IPS-20b (cell line): ENCODE results near the gene PCDHGA12.
"Not testable (repeated sequence)": the region's sequence is repeated elsewhere in the genome, so short reads cannot be mapped to it uniquely, and the experiment has no call there.

Experiments used
- H3K27ac ChIP-seq: one replicate; pipeline ENCODE4 v1.5.1; 2013; ENCODE audit warnings: low read length
- H3K27me3 ChIP-seq: 2 replicates; pipeline ENCODE4 v1.6.1; 2013; ENCODE audit warnings: mild to moderate bottlenecking, low read length, inconsistent platforms; ENCODE audit not compliant: insufficient read depth
- H3K36me3 ChIP-seq: 2 replicates; pipeline ENCODE4 v1.6.1; 2013; ENCODE audit warnings: low read depth, mild to moderate bottlenecking, inconsistent platforms, low read length, moderate library complexity; ENCODE audit not compliant: insufficient read depth
- H3K4me1 ChIP-seq: 2 replicates; pipeline ENCODE4 v1.6.1; 2013; ENCODE audit warnings: mild to moderate bottlenecking, control low read depth, inconsistent platforms, low read length, moderate library complexity; ENCODE audit not compliant: insufficient read depth
- H3K4me3 ChIP-seq: 2 replicates; pipeline ENCODE4 v1.5.1; 2013; ENCODE audit warnings: mild to moderate bottlenecking, low read length, inconsistent platforms
- H3K9ac ChIP-seq: 2 replicates; pipeline ENCODE4 v1.6.1; 2013; ENCODE audit warnings: low read depth, mild to moderate bottlenecking, inconsistent platforms, low read length, moderate library complexity
- H3K9me3 ChIP-seq: 2 replicates; pipeline ENCODE4 v1.6.1; 2013; ENCODE audit warnings: mild to moderate bottlenecking, low read depth, low read length, inconsistent platforms; ENCODE audit not compliant: insufficient read depth

The PCDHGA12 gene

GRCh38 chr5:141430332-141431113 lies at the start of gene PCDHGA12:
TSS of gene PCDHGA12 (plus strand) at chr5:141430507. CDS start at chr5:141430760, 253 bp downstream.
- H3K9me3 ChIP-seq: peaks cover 61% of the 10 kb centered on the region
- no peak within 1 kb of the TSS for H3K9ac ChIP-seq
- no peaks in the 10 kb centered on the region for H3K4me1 ChIP-seq
- no peak within 1 kb of the TSS for H3K27ac ChIP-seq
- H3K36me3 ChIP-seq: peaks cover 12% of the 10 kb centered on the region; the same call in 1 of the 2 replicates
- no peak within 1 kb of the TSS for H3K4me3 ChIP-seq
- no peaks in the 10 kb centered on the region for H3K27me3 ChIP-seq

- Histone ChIP-seq H3K36me3 (no peaks in the 10 kb centered on the region), H3K4me3 (no peak within 1 kb of the TSS), H3K27ac (no peak within 1 kb of the TSS), H3K27me3 (no peaks in the 10 kb centered on the region), H3K9ac (no peak within 1 kb of the TSS), H3K9me3 (peaks cover 54% of the 10 kb centered on the region), H3K4me1 (no peaks in the 10 kb centered on the region)
Measured at GRCh38 chr5:141382469-141383294, 47.6 kb upstream of the PCDHGA12 start, which contains the start of gene PCDHGA7. TSS of gene PCDHGA7 (plus strand) at chr5:141382742. CDS start at chr5:141382900, 158 bp downstream.

- no peak overlapping the region for H3K27ac ChIP-seq
- no peak overlapping the region for H3K4me3 ChIP-seq
- peaks cover 57% of the 10 kb centered on the region for H3K9me3 ChIP-seq
- no peak overlapping the region for H3K9ac ChIP-seq
- no peaks in the 10 kb centered on the region for H3K36me3 ChIP-seq
- no peaks in the 10 kb centered on the region for H3K27me3 ChIP-seq
- no peaks in the 10 kb centered on the region for H3K4me1 ChIP-seq
Measured at GRCh38 chr5:141383345-141383744, 47.0 kb upstream of the PCDHGA12 start.

GRCh38 chr5:141384471-141385267 lies 45.6 kb upstream of the PCDHGA12 start:
- H3K4me3 ChIP-seq: no peak overlapping the region
- H3K36me3 ChIP-seq: no peaks in the 10 kb centered on the region
- no peaks in the 10 kb centered on the region for H3K4me1 ChIP-seq
- no peak overlapping the region for H3K27ac ChIP-seq
- no peak overlapping the region for H3K9ac ChIP-seq
- H3K27me3 ChIP-seq: no peaks in the 10 kb centered on the region
- peaks cover 65% of the 10 kb centered on the region for H3K9me3 ChIP-seq

- H3K4me1 ChIP-seq, H3K36me3 ChIP-seq, H3K27me3 ChIP-seq, H3K9ac ChIP-seq, H3K27ac ChIP-seq: not testable (repeated sequence)
- Histone ChIP-seq H3K9me3 (peaks cover 74% of the 10 kb centered on the region), H3K4me3 (peak within 1 kb of the TSS; percentile 26; the same call in 1 of the 2 replicates)
Measured at GRCh38 chr5:141387557-141388311, 42.6 kb upstream of the PCDHGA12 start, which contains the start of gene PCDHGB4. TSS of gene PCDHGB4 (plus strand) at chr5:141387698. CDS start at chr5:141387885, 187 bp downstream.

GRCh38 chr5:141388661-141389060 lies 41.6 kb upstream of the PCDHGA12 start:
- Histone ChIP-seq H3K4me3 (no peak overlapping the region; the same call in 1 of the 2 replicates), H3K9ac (no peak overlapping the region), H3K36me3 (no peaks in the 10 kb centered on the region), H3K27me3 (no peaks in the 10 kb centered on the region), H3K9me3 (peaks cover 74% of the 10 kb centered on the region), H3K4me1 (no peaks in the 10 kb centered on the region), H3K27ac (no peak overlapping the region)

GRCh38 chr5:141389153-141390042 lies 40.9 kb upstream of the PCDHGA12 start:
- Histone ChIP-seq H3K36me3 (no peaks in the 10 kb centered on the region), H3K4me3 (no peak overlapping the region), H3K27ac (no peak overlapping the region), H3K4me1 (no peaks in the 10 kb centered on the region), H3K9me3 (peaks cover 74% of the 10 kb centered on the region), H3K9ac (no peak overlapping the region), H3K27me3 (no peaks in the 10 kb centered on the region)

GRCh38 chr5:141392429-141393198 lies 37.7 kb upstream of the PCDHGA12 start, which contains the start of gene PCDHGA8:
TSS of gene PCDHGA8 (plus strand) at chr5:141392633. CDS start at chr5:141392814, 181 bp downstream.
- H3K9me3 ChIP-seq: peaks cover 86% of the 10 kb centered on the region
- no peak within 1 kb of the TSS; the same call in 1 of the 2 replicates for H3K4me3 ChIP-seq
- H3K27ac ChIP-seq: no peak within 1 kb of the TSS
- no peaks in the 10 kb centered on the region for H3K4me1 ChIP-seq
- no peak within 1 kb of the TSS for H3K9ac ChIP-seq
- H3K36me3 ChIP-seq: no peaks in the 10 kb centered on the region
- H3K27me3 ChIP-seq: no peaks in the 10 kb centered on the region

- H3K36me3 ChIP-seq: no peaks in the 10 kb centered on the region
- H3K27ac ChIP-seq: no peak overlapping the region
- no peak overlapping the region for H3K9ac ChIP-seq
- H3K4me3 ChIP-seq: no peak overlapping the region; the same call in 1 of the 2 replicates
- peaks cover 85% of the 10 kb centered on the region for H3K9me3 ChIP-seq
- H3K4me1 ChIP-seq: no peaks in the 10 kb centered on the region
- H3K27me3 ChIP-seq: no peaks in the 10 kb centered on the region
Measured at GRCh38 chr5:141393267-141393666, 37.0 kb upstream of the PCDHGA12 start.
